G401.6 (cell line): ENCODE results near the gene FNIP1.
"Not testable (repeated sequence)": the region's sequence is repeated elsewhere in the genome, so short reads cannot be mapped to it uniquely, and the experiment has no call there.

Source experiments
- FAIRE-seq: peaks from 2 replicates; lab custom pipeline; 2012; peaks lifted over from hg19 to GRCh38; lab: Jason Lieb, UNC

The FNIP1 gene

GRCh38 chr5:131605086-131605485 lies 191.7 kb downstream of the FNIP1 start:
- FAIRE-seq = no peak

GRCh38 chr5:131595088-131596033 lies 201.5 kb downstream of the FNIP1 start:
- FAIRE-seq = no peak

GRCh38 chr5:131593921-131594320 lies 202.9 kb downstream of the FNIP1 start:
- FAIRE-seq = no peak

- not testable (repeated sequence) for FAIRE-seq
These were observed 203.4 kb downstream of the FNIP1 start for GRCh38 chr5:131593436-131593835.
